ENCODE measurements around the gene IFT57. TPM values are rescaled to one million over a fixed set of nuclear protein-coding genes. Genes with fewer than 3 reads are reported as not detected.

The IFT57 gene
- total RNA-seq, 2 experiments from 2014 or later = 26.2 to 27.7 TPM

DNA sequence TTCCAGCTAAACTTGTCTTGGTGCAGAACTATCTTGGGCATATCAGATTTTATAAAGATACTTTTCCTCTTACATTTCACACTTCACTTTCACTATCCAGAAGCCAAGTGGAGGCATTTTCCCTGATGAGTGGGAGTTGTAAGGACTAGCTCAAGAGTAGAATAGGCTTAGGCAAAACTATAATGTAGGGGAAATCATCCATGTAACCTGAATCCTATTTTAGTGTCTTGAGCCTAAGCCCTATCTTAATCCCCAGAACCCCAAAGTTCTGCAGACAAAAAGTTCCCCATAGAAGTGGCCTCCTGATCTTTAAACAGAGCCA is 89.2 kb downstream of the IFT57 start:
- intact Hi-C loops (cut with micrococcal nuclease) = loop anchor here (5.0 kb wide), 1 partner anchor 531 kb away; no protein-coding TSS in a partner anchor
- Mint-ChIP-seq H3K27ac (peak overlapping the region; percentile 76), H3K27me3 (ENCODE audit: low read depth) (no peaks in the 10 kb centered on the region), H3K9me3 (no peaks in the 10 kb centered on the region), H3K36me3 (ENCODE audit: low read depth) (peaks cover 67% of the 10 kb centered on the region), H3K4me1 (ENCODE audit: low read depth) (peaks cover 93% of the 10 kb centered on the region), H3K4me3 (peak overlapping the region; percentile 46)
- no peak for DNase-seq
- CTCF ChIA-PET = interaction anchor here (1.3 to 1.6 kb wide), 2 partner anchors 41 to 44 kb away, joined by 3 to 4 read pairs; no protein-coding TSS in a partner anchor

DNA sequence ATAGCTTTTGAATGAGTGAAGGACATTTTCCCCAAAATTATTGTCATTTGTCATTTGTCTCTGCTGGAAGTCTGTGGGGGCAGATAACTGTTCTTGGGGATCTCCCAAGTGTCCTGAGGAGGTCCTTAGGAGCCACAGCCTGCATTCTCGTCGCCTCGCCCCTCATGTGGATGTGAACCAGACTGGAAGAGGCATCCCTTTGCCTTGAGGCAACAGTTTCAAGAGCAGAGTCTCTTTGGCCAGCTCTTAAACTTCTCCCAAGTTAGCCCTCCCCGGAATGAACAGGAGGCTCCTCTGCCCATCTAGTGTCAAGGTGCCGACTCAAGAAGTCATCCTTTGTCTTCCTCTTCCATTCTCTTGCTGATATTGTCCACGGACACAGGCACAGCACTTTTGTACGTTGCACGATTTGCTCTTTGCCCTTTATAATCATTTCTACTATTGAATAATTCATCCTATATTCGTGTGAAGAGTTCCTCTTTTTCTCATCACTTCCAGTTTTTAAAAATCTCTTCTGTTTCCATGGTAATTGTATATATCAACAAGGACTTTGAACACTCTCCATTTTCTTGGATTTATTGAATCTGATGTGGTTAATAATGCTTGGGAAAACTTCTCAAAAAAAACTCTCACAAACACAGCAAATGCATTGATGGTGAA is 90.6 kb downstream of the IFT57 start:
- CTCF ChIA-PET = interaction anchor here (0.7 to 1.6 kb wide), 2 partner anchors 21 to 43 kb away, joined by 3 read pairs; no protein-coding TSS in a partner anchor
- Mint-ChIP-seq H3K9me3 (no peaks in the 10 kb centered on the region), H3K4me3 (peak overlapping the region; percentile 46), H3K4me1 (ENCODE audit: low read depth) (peaks cover 91% of the 10 kb centered on the region), H3K27me3 (ENCODE audit: low read depth) (no peaks in the 10 kb centered on the region), H3K27ac (peak overlapping the region; percentile 76), H3K36me3 (ENCODE audit: low read depth) (peaks cover 61% of the 10 kb centered on the region)
- intact Hi-C loops (cut with micrococcal nuclease) = loop anchor here (1.0 to 5.0 kb wide), 5 partner anchors 165 to 731 kb away; partner anchors contain the start of genes HHLA2 and TRAT1
- DNase-seq = no peak

DNA sequence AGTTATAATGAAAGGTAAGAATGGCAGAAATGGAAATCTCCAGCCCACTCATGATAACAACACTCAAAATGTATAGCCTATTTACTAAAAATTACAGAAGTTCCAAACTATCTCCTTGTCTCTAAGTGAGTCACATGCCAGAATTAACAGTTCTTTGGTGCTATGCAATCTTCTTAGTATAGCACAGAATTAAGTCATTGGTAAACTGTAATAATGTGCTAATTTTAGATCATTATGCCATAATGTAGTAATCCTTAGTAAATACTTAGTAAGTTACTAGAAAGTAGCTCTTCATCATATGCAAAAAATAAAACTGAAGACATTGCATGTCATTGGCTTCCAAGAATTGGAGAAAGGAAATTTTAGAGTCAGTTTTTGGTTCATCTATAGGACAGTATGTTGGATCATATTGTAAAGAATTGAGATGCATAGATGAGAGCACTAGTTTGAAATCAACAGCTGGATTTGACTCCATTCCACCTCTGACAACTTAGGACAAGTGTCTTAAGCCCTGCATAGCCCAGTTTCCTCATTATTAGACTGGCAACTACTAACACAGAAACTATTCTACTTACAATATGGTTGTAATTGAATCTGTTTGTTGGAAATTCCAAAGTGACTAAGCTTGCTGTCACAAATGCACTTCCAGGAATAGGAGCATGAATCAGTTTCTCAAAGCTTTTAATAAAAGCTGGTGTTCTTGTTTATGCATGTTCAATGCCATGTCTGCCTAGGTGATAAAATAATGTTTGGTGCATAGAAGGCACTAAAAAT is 91.3 kb downstream of the IFT57 start:
- H3K4me1 Mint-ChIP-seq (ENCODE audit: low read depth) = peaks cover 85% of the 10 kb centered on the region
- H3K36me3 Mint-ChIP-seq (ENCODE audit: low read depth) = peaks cover 59% of the 10 kb centered on the region
- H3K4me3 Mint-ChIP-seq = peak overlapping the region; percentile 16
- H3K27ac Mint-ChIP-seq = peak overlapping the region; percentile 76
- H3K27me3 Mint-ChIP-seq (ENCODE audit: low read depth) = no peaks in the 10 kb centered on the region
- intact Hi-C loops (cut with micrococcal nuclease) = loop anchor here (1.0 to 5.0 kb wide), 5 partner anchors 165 to 732 kb away; partner anchors contain the start of genes HHLA2 and TRAT1
- no peak for DNase-seq
- CTCF ChIA-PET = interaction anchor here (0.6 to 1.4 kb wide), 2 partner anchors 40 to 41 kb away, joined by 3 to 5 read pairs; no protein-coding TSS in a partner anchor
- no peaks in the 10 kb centered on the region for H3K9me3 Mint-ChIP-seq

DNA sequence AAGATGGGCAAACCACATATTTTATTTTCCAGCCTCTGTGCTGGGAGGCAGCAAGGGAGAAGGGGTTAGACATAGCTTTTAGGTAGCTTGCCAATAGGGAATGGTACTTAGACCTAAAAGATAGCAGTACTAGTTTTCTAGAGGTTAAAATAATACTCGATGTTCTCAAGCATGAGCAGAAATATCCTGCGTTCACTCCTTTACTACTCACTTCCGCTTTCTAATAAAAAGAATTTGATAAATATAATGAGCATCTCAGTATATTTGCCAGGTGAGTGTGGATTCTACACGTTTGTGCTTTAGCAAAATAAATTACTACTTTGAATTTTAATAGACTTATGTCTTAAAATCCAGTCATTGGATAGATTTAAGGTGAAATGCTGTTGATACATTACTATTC is 92.0 kb downstream of the IFT57 start:
- CTCF ChIA-PET = interaction anchor here (0.6 to 1.4 kb wide), 2 partner anchors 39 to 41 kb away, joined by 3 to 5 read pairs; no protein-coding TSS in a partner anchor
- peak overlapping the region; percentile 76 for H3K27ac Mint-ChIP-seq
- intact Hi-C loops (cut with micrococcal nuclease) = loop anchor here (2.0 to 5.0 kb wide), 3 partner anchors 528 to 733 kb away; partner anchors contain the start of gene TRAT1
- H3K4me1 Mint-ChIP-seq (ENCODE audit: low read depth) = peaks cover 79% of the 10 kb centered on the region
- H3K4me3 Mint-ChIP-seq = peak overlapping the region; percentile 0
- H3K9me3 Mint-ChIP-seq = no peaks in the 10 kb centered on the region
- peaks cover 57% of the 10 kb centered on the region for H3K36me3 Mint-ChIP-seq (ENCODE audit: low read depth)
- no peak for DNase-seq
- no peaks in the 10 kb centered on the region for H3K27me3 Mint-ChIP-seq (ENCODE audit: low read depth)

DNA sequence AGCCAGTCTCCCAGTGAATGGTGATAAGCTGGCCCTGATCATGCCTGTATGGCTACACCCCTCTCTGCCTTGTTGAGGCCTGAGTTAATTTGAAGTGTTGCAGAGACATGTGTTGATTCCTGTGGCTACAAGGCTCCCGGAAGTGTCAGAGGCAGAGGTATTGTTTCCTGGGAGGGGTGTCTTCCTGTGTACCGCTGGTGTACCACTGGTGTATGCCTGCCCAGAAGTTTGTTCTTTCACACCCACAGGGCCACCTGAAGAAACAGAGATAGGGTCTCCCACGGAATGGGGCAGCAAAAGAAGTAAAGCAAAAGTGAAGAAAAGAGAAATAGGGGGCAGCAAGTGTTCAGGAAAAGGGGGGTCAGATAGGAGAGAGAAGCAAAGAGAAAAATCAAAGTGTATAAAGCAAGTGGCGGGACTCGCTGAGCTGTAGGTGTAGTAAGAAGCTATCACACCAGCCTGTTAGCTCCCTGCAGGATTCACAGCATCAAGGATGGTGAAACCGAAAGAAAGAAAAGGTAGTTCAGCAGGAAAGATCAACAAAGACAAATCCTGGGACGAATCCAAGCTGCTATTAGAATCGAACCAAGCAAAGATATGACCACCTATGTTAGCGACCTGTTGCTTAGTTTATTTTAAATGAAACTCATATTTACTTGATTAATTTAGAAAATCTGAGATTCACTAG is 94.8 kb downstream of the IFT57 start:
- CTCF ChIA-PET = interaction anchor here (0.6 to 2.1 kb wide), 2 partner anchors 38 to 550 kb away, joined by 3 to 7 read pairs; no protein-coding TSS in a partner anchor
- H3K4me3 Mint-ChIP-seq = peak overlapping the region; percentile 79
- peak overlapping the region; percentile 92 for H3K27ac Mint-ChIP-seq
- no peaks in the 10 kb centered on the region for H3K9me3 Mint-ChIP-seq
- H3K4me1 Mint-ChIP-seq (ENCODE audit: low read depth) = peaks cover 71% of the 10 kb centered on the region
- H3K27me3 Mint-ChIP-seq (ENCODE audit: low read depth) = no peaks in the 10 kb centered on the region
- peak; percentile 77 for DNase-seq
- H3K36me3 Mint-ChIP-seq (ENCODE audit: low read depth) = peaks cover 43% of the 10 kb centered on the region
- intact Hi-C loops (cut with micrococcal nuclease) = no loop called here

DNA sequence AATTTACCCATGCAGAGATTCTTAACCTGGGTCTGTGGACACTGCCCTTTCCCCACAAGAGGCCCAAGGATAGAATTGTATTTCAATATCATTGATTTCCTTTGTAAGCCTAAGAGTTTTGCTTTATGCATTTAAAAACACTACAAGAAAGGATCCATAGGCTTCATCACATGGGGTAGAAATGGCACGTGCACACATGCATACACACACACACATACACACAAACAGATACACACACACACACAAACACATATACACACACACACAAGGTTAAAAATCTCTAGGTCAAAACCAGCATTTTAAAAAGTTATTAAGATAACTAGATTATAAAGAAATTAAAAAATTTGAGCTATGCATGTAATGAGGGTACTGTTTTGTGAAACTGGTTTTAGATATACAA is 95.9 kb downstream of the IFT57 start:
- H3K4me3 Mint-ChIP-seq = peak overlapping the region; percentile 90
- CTCF ChIA-PET = interaction anchor here (1.0 to 1.2 kb wide), 4 partner anchors 8 to 351 kb away, joined by 3 to 4 read pairs (median 3); no protein-coding TSS in a partner anchor
- H3K36me3 Mint-ChIP-seq (ENCODE audit: low read depth) = peaks cover 34% of the 10 kb centered on the region
- H3K27me3 Mint-ChIP-seq (ENCODE audit: low read depth) = no peaks in the 10 kb centered on the region
- H3K27ac Mint-ChIP-seq = peak overlapping the region; percentile 100
- no peak for DNase-seq
- H3K4me1 Mint-ChIP-seq (ENCODE audit: low read depth) = peaks cover 63% of the 10 kb centered on the region
- no peaks in the 10 kb centered on the region for H3K9me3 Mint-ChIP-seq
- intact Hi-C loops (cut with micrococcal nuclease) = no loop called here

DNA sequence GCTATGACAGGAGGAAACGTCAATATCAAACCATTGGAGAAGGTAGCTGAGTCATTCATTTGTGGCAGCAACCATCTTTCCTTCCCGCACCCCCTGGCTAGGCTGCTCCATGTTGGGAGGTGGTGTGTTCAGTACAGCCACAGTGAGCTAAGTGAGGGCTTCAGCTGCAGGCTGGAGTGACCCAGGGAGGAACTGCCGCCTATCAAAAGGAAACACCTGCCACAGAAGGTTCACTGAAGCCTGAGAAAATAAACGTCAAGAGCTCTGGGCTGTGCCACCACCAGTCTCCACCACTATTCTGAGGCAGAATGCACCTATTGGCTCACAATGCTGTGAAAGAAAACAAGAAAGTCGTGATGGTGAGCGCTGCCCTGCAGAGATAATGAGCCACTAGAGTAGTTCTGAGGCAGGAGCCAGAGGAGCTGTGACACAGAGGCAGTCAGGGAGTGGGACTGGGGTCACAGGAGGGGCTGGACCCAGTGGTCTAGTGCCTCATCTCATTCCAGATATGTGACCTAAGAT is 96.6 kb downstream of the IFT57 start:
- intact Hi-C loops (cut with micrococcal nuclease) = loop anchor here (1.0 to 2.0 kb wide), 8 partner anchors 9 to 603 kb away; partner anchors contain the start of genes BBX, CIP2A, DZIP3 and IFT57
- no peaks in the 10 kb centered on the region for H3K27me3 Mint-ChIP-seq (ENCODE audit: low read depth)
- H3K9me3 Mint-ChIP-seq = no peaks in the 10 kb centered on the region
- peaks cover 61% of the 10 kb centered on the region for H3K4me1 Mint-ChIP-seq (ENCODE audit: low read depth)
- CTCF ChIA-PET = interaction anchor here (1.0 to 1.2 kb wide), 3 partner anchors 36 to 352 kb away, joined by 3 to 4 read pairs (median 3); no protein-coding TSS in a partner anchor
- peak overlapping the region; percentile 90 for H3K4me3 Mint-ChIP-seq
- H3K36me3 Mint-ChIP-seq (ENCODE audit: low read depth) = peaks cover 33% of the 10 kb centered on the region
- peak; percentile 70 for DNase-seq
- H3K27ac Mint-ChIP-seq = peak overlapping the region; percentile 100

DNA sequence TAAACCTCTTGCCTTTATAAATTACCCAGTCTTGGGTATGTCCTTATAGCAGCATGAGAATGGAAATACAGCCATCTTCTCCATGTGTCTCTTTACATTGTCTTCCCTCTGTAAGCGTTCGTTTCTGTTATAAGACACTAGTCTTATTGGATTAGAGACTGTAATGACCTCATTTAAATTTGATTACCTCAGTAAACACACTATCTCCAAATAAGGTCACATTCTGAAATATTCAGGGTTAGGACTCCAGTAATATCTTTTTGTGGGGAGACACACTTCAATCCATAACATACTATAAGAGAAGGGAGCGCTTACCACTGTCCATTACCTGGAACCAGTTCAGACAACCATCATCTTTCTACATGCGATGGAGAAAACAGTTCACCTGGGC is 97.1 kb downstream of the IFT57 start:
- Mint-ChIP-seq H3K36me3 (ENCODE audit: low read depth) (peaks cover 33% of the 10 kb centered on the region), H3K9me3 (no peaks in the 10 kb centered on the region)
- intact Hi-C loops (cut with micrococcal nuclease) = loop anchor here (1.0 to 2.0 kb wide), 8 partner anchors 9 to 602 kb away; partner anchors contain the start of genes BBX, CIP2A, DZIP3 and IFT57

DNA sequence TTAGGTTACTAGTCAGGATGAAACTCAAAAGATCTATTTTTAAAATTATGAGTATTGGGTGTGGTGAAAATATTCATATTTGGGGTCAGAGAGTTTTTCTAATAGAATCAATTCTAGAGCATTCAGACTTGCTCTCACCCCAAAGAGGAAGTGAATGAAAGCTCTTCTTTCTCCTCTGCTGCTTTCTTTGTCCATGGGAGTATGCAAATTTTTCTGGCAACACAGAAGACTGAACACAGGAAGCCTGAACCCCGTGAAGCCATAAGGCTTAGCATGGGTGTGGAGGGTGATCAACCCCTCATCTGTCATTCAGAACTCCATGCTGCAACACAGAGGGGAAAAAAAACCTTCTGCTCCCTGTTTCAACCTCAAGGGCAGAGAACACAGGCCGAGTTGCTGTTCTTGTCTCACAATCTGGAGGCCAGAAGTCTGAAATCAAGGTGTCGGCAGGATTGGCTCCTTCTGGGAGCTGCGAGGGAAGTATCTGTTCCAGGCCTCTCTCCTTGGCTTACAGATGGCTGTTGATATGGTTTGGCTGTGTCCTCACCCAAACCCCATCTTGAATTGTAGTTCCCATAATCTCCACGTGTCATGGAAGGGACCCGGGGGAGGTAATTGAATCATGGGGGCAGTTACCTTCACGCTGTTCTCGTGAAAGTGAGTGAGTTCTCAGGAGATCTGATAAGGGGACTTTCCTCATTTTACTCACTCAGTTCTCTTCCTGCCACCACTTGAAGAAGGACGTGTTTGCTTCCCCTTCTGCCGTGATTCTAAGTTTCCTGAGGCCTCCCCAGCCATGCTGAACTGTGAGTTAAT is 97.7 kb downstream of the IFT57 start:
- peak; percentile 84 for DNase-seq
- CTCF ChIA-PET = interaction anchor here (0.7 to 1.1 kb wide), 2 partner anchors 35 to 45 kb away, joined by 3 read pairs; no protein-coding TSS in a partner anchor
- peak overlapping the region; percentile 90 for H3K4me3 Mint-ChIP-seq
- intact Hi-C loops (cut with micrococcal nuclease) = loop anchor here (1.0 to 2.0 kb wide), 9 partner anchors 10 to 602 kb away; partner anchors contain the start of genes BBX, CIP2A, DZIP3 and IFT57
- H3K27ac Mint-ChIP-seq = peak overlapping the region; percentile 100
- no peaks in the 10 kb centered on the region for H3K27me3 Mint-ChIP-seq (ENCODE audit: low read depth)
- H3K36me3 Mint-ChIP-seq (ENCODE audit: low read depth) = peaks cover 31% of the 10 kb centered on the region
- H3K4me1 Mint-ChIP-seq (ENCODE audit: low read depth) = peaks cover 56% of the 10 kb centered on the region
- H3K9me3 Mint-ChIP-seq = peaks cover under 1% of the 10 kb centered on the region

More for the DNA sequence above, 97.1 kb downstream of the IFT57 start:
- DNase-seq = no peak
- CTCF ChIA-PET = interaction anchor here (1.0 to 1.2 kb wide), 2 partner anchors 36 to 353 kb away, joined by 3 to 4 read pairs; no protein-coding TSS in a partner anchor
- peak overlapping the region; percentile 90 for H3K4me3 Mint-ChIP-seq
- peak overlapping the region; percentile 100 for H3K27ac Mint-ChIP-seq
- H3K27me3 Mint-ChIP-seq (ENCODE audit: low read depth) = no peaks in the 10 kb centered on the region
- H3K4me1 Mint-ChIP-seq (ENCODE audit: low read depth) = peaks cover 57% of the 10 kb centered on the region

DNA sequence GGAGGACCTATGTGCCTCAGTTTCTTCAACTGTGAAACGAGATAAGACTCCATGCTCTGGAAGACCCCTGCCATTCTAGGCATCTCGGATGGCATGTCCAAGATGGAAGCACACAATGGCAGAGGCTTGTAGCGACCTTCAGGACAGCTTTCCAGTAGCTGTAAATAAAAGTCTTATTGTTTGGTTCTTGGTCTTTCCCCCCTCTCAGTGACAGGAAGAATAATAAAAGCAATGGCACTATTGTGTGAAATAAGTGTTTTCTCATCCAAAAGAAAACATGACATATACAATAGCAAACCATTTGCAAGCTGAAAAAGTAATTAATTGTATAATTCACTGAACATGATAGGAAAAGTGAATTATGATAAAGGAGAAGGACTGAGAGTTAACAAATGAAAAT is 98.9 kb downstream of the IFT57 start:
- DNase-seq = no peak
- H3K27me3 Mint-ChIP-seq (ENCODE audit: low read depth) = no peaks in the 10 kb centered on the region
- H3K4me1 Mint-ChIP-seq (ENCODE audit: low read depth) = peaks cover 54% of the 10 kb centered on the region
- peaks cover 6% of the 10 kb centered on the region for H3K9me3 Mint-ChIP-seq
- CTCF ChIA-PET = interaction anchor here (0.6 to 1.6 kb wide), 3 partner anchors 22 to 43 kb away, joined by 3 read pairs; no protein-coding TSS in a partner anchor
- intact Hi-C loops (cut with micrococcal nuclease) = no loop called here
- H3K36me3 Mint-ChIP-seq (ENCODE audit: low read depth) = peaks cover 22% of the 10 kb centered on the region
- H3K4me3 Mint-ChIP-seq = no peak overlapping the region
- H3K27ac Mint-ChIP-seq = peak overlapping the region; percentile 75
